GM21447 (cell line): ENCODE measurements around the gene TNNT3.
"Not testable (repeated sequence)": the region's sequence is repeated elsewhere in the genome, so short reads cannot be mapped to it uniquely, and the experiment has no call there.

Experiments
- ATAC-seq: cut with Tn5 transposase; IDR thresholded peaks from one replicate; pipeline ENCODE4 v1.9.1; 2021; ENCODE audit not compliant: unreplicated experiment

The TNNT3 gene

DNA sequence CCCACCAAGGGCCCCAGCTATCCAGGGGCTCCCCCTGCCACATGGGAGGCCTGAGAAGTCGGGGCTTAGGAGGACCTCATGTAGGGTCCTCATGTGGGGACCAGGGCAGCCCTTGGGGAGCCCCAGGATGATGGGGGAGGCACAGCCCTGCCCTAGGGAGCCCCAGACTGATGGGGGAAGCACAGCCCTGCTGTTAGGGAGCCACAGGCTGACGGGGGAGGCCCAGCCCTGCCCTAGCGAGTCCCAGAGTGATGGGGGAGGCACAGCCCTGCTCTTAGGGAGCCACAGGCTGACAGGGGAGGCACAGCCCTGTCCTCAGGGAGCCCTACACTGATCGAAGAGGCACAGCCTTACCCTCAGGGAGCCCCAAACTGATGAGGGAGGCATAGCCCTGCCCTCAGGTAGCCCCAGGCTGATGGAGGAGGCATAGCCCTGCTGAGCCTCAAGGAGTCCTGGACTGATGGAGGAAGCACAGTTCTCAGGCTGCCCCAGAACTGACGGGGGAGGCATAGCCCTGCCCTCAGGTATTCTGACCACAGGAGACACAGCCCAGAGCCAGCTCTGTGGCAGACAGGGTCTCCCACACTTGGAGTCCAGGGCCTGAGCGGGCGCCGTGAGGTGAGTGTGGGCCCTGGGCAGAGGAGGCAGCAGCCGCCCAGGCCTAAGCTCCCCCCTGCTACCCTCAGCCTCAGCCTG lies 38.6 kb upstream of the TNNT3 start:
- no peak for ATAC-seq

DNA sequence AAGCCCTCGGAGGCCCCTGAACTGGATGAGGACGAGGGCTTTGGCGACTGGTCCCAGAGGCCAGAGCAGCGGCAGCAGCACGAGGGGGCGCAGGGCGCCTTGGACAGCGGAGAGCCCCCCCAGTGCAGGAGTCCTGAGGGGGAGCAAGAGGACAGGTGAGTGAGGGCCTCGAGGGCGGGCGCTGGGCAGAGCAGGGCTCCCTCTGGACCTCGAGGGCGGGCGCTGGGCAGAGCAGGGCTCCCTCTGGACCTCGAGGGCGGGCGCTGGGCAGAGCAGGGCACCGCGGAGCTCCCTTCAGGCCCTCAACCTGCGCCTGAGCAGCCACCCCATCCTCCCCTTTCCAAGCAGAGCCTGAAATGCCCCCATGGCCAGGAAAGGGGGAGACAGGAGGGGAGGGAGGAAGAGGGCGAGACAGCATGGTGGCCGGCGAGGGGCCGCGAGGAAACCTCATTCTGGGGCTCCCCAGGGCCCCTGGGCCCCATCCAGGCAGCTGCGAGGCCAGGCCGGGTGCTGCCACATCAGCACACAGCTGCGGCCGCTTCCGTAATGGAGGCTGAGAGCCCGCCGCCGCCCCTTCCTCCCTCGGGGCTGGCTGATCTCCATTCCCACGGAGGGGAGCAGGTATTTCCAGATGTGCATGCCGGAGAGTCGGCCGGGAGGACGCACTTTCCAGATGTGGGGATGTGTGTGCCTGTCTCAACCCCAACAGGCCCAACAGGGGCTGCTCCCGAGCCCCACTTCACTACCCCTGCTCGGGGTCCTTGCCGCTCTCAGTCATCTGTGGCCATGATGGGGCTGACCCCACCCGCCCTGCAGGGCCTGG lies 37.9 kb upstream of the TNNT3 start:
- no peak for ATAC-seq

DNA sequence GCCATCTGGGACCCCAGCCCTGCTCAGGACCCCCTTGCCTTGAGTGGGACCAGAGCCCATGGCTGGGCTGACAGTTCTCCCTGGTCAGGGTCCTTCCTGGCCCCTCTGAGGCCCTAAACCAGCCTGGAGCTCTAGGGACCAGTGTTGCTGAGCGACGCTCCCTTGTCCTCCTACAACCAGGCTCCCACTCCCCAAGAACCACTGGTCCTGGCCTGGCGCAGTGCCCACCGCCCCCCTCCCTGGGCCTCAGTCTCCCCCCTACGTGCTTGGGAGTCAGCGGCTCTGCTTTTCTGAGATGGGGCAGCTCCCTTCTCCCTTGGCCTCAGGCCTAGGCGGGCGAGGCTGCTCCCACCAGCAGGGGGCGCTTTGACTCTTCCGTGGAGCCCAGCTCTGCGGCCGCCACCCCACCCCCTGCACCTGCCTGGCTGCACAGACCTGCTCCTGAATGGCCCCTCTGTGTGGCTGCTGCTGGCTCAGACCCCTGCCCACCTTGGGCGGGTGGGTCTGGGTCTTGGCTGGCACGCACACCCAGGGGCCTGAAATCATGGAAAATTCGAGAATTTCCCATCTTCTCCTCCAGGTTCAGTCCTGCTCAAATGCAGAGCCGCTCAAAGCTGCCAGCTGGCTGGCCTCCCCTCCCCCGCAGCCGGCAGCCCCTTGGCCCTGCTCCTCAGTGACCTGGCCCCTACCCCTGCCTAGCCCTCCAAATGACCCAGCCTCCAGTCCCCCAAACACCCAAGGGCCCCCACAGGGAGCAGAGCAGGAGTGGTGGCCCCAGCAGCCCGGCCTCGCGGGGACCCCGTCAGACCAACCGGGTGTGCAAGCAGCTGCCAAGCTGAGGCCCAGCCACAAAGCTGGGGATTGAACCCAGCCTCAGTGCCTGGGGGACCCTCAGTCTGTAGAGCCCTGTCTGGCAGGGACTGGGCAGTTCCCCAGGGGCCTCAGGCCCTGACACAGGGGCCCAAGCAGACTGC lies 37.0 kb upstream of the TNNT3 start:
- ATAC-seq, result no peak

DNA sequence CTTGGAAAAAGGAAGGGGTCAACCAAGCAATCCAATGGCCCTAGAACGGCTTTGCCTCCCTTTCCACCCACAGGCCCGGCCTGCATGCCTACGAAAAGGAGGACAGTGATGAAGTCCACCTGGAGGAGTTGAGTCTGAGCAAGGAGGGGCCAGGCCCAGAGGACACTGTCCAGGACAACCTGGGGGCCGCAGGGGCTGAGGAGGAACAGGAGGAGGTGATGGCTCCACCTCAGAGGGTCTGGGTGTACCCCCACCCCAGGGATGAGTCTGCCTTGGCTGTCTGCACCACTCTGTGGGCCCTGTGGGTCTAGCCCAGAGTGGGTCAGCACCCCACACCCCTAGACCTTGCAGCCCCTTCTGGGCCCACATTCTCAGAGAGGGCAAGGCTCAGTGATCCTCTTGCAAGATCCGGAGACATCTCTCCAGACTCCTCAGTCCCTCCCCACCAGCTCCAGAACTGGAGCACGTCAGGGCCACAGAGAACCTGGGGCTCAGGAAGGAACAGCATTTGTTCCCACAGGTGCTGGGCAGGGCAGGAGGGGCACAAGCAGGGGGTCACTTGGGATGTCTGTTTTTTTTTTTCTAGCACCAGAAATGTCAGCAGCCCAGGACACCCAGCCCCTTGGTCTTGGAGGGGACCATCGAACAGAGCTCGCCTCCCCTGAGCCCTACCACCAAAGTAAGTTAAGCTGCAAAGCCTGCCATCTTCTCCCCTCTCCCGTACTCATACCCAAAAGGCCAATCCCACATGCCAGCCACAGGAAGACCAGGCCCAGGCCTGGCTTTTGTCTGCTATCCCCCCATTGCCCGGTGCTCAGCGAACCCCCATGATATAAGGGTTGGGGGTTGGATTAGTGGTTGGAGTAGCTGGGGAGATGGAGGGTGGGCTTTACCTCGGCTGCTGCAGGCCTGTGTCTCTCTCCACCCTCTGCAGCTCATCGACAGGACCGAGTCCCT lies 35.9 kb upstream of the TNNT3 start:
- no peak for ATAC-seq

DNA sequence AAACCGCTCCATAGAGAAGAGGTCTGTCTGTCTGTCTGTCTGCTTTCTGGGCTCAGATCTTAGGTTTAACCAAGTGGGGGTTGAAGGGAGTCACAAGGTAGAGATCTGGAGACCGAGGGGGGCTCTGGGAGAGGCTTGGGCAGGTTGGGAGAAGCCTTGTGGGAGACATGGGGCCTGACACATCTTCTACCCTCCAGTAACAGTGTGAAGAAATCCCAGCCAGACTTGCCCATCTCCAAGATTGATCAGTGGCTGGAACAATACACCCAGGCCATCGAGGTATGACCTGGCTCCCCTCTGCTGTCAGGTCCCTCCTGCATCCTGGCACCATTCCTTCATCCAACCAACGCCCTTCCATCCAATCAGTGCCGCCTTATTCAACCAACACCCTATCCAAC lies 35.2 kb upstream of the TNNT3 start:
- no peak for ATAC-seq

DNA sequence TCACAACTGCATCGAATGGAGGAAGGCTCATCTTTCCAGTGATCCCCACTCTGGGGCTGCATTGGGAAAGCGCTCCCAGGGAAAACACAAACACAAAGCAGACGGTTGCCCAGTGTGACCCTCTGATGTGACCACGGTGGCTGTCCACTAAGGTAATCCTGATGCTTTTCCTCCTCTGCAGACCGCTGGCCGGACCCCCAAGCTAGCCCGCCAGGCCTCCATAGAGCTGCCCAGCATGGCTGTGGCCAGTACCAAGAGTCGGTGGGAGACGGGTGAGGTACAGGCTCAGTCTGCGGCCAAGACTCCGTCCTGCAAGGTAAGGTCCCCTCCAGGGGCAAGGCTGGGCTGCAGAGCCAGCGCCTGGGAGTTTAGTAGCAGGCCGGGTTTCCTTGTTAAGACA lies 33.0 kb upstream of the TNNT3 start:
- ATAC-seq, result not testable (repeated sequence)

DNA sequence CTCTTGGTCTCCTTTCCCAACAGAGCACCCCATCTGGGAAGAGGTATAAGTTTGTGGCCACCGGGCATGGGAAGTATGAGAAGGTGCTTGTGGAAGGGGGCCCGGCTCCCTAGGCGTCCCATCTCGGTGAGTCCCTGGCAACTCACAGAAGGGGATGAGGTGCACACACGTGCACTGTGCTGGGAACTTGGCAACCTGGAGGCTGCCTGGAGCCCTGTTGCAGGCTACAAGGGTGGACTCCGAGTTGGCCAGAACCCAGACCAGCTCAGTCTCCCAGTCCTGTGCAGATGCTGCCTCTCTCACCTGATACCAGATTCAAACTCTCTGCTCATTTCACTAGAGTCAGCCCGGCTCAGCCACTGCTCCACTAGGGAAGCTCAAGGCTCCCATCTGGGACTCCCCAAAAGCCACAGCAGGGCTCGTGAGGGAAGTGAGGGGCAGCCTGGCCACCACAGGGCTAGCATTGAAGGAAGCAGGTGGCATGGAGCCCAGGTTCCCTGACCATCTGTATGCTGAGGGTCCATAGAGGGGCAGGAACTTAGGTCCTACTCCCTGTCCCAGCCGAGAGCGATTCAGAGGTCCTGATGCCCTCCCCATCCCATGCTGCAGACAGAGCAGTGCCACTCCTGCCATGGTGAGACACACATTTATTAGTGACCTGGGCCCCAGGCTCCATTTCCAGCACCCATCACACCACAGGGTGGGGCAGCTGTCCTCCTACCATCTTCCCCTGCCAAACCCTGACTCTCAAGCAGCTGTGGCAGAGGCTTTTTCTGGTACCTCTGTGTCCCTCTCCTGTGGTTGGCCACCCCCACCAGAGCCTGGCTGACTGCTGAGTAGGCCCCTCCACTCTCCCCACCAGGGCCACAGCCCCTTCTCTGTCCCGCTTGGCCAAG lies 31.8 kb upstream of the TNNT3 start:
- ATAC-seq, result no peak

DNA sequence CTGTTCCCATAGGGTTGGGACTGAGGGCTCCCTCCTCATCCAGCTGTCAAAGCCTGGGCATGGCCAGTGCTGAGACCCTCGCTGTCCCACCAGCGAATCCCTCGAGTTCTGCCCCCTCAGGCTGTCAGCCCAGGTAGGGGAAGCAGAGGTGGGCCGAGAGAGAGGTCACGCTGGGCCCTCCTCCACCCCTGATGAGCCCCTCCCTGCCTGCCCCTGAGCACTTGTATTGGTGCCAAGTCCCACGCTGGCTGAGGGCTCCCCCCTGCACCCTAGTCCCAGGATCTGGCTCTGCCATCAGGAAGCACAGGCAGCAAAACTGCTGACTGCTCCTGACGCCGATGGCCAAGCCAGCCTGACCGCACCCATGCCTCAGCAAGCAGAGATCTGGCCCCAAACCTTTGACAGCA lies 31.2 kb upstream of the TNNT3 start:
- ATAC-seq, result no peak

DNA sequence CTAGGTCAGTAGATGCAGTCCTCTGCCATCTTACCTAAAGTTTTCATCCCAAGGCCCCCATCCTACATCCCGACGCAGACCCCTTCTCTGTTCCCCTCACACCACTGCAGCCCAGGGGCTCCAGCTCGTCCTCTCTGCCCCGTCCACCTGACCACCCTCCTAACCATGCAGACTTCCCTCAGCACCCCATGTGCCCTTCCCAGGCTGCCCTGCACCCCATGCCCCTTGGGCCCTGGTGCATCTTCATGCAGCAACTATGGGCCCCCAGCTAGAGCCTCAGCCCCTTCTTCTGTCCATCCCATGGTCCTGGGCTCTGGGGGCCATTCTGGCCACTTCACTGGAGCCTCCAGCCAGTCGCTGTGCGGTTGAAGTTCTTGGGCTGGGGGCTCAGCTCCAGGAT lies 30.7 kb upstream of the TNNT3 start:
- ATAC-seq, result no peak

DNA sequence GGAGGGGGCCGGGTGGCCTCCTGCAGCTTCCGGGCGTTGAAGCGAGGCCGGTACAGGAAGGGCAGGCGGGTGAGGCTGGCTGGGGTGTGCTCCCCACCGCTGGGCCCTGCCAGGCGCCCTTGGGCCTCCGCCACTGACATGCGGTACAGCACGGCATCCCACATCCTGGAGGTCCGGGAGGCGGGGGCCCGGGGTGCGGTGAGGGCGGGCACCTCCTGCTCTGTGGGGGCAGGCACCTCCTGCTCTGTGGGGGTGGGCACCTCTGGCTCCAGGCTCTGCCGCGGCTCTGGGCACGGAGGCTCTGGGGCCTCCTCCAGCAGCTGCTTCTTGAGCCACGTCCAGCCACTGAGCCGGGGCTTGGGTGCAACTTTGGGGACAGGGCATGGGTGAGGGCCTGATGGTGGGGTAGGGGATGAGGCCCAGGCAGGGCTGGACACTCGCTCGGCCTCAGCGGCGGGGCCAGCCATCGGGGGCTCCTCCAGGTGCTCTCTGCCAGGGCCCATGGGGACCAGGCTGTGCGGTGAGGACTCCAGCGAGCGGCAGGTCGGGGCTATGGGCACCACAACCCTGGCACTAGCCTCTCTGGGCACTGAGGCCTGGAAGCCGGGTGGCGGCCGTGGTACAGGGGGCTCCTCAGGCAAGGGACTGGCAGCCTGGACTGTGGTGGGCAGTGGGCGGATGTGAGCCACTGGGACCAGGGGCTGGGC lies 30.1 kb upstream of the TNNT3 start:
- ATAC-seq, result no peak

DNA sequence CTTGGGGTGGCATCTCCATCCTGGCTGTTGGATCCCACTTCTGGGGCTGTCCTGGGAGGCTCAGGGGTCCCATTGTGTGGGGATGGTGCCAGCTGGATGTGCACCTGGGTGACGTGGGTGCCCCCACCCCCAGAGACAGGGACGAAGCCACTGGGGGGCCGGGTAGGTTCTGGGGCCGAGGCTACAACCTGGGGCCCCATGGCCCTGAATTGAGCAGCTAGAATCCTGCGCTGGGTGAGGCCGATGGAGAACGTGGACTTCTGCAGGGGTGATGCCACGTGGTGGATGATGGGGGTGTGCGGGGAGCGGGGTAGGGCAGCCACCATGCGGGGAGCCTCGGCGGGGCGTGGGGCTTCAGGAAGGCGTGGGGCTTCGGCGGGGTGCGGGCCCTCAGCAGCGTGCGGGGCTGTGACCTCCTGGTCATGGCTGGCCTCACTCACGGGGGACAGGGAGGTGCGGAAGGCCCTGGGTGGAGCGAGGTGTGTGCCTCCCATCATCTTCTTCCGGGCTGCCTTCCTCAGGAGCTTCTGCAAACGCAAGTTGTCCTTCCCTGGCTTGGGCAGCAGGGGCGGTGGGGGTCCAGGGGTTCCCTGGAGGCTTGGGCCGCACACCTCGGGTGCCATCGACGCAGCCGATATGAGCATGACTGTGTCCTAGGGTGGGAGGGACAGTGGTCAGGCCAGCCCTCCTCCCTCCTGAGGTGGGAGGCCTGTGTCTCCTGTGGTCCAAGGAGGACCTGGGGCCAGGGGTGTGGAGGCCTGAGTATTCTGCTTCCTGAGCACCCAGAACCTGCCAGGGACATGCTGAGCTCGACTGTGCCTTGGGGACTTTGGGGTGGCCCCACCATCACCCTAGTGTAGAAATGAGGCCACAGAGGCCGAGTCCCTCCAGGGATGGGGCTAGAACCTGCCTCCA lies 29.3 kb upstream of the TNNT3 start:
- ATAC-seq, result no peak

DNA sequence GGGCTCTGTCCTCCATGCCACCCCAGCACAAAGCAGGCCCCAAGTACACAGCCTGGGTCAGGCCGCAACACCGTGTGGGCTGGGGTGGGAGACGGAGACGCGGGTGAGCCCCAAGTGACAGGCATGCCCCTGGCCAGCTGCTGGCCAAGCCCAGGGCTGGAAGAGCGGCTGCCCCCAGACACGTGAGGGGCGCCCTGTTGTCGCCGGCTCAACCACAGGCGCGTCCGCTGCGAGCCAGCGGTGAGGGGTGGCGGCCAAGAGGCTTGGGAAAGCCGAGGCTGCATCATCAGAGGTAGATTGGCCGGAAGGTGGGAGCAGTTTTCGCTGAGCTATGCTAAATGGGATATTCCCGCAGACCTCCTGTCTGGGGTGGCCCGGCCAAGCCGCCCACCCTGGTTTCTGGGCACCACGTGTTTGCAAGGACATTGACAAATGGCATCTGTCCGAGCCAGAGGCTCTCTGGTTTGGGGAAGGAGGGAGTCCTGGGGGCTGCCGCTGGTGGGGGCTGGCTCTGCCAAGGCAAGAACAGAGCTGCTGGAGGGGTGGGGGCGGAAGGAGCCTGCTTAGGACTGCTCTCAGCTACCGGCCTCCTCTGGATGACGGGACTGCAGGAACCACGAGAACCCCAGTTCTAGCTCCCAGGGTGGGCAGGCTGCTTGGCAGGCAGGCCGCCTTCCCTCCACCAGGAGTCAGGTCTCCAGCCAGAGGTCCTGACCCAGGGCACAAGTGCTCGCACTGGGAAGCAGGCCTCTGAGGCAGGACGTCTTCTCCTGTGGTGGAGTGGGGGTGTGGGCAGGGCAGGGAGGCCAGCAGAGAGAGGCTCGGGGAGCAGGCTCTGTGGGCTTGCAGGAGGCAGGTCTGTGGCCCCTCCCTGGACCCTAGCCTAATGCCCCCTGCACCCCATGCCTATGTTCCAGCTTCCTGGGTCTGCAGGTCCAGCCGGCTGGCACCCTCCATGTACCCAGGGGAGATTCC lies 28.4 kb upstream of the TNNT3 start:
- ATAC-seq, result no peak

DNA sequence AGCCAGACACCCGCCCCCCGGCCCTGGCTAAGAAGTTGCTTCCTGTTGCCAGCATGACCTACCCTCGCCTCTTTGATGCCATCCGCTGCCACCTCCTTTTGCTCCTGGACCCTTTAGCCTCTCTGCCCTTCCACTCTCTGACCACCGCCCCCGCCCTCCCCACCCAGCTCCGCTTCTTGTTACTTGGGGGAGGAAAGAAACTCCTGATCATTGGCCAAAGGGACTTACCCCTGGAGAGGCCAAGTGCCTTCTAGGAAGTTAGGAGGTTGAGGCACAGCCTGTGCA lies 27.7 kb upstream of the TNNT3 start, which contains the start of gene PRR33:
Gene PRR33, minus strand, starts transcription at position 65 of the 285 bp plus-strand sequence. CDS start 1,311 bp downstream, outside the sequence.
- no peak for ATAC-seq

DNA sequence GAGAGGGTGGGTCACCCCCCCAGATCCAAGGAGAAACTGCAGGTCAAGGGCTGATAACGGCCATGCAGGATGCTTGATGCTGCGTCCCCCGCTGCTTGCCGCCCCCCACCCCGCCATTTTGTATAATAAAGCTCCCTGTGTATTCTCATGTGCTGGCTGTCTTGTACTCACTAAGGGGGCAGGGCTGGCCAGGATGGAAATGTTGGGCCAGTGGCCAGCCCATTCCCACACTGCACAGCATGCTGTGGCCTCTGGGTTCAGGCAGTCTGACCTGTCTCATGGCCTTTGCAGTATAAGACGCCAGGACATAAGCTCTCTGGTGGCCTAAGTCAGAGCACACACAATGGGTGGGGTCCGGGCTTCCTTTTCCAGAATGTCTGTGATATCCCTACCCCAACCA lies 27.4 kb upstream of the TNNT3 start:
- no peak for ATAC-seq

DNA sequence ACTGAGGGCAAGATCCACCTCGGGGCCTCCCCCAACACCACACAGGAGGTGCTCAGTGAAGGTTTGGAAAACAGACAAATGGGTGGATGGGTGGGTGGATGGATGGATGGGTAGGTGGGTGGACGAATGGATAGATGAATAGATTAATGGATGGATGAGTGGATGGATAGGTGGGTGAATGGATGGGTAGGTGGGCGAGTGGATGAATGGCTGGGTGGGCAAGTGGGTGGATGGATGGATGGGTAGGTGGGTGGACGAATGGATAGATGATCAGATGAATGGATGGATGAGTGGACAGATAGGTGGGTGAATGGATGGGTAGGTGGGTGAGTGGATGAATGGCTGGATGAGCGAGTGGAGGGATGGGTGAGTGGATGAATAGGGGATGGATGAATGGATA lies 26.9 kb upstream of the TNNT3 start:
- no peak for ATAC-seq

DNA sequence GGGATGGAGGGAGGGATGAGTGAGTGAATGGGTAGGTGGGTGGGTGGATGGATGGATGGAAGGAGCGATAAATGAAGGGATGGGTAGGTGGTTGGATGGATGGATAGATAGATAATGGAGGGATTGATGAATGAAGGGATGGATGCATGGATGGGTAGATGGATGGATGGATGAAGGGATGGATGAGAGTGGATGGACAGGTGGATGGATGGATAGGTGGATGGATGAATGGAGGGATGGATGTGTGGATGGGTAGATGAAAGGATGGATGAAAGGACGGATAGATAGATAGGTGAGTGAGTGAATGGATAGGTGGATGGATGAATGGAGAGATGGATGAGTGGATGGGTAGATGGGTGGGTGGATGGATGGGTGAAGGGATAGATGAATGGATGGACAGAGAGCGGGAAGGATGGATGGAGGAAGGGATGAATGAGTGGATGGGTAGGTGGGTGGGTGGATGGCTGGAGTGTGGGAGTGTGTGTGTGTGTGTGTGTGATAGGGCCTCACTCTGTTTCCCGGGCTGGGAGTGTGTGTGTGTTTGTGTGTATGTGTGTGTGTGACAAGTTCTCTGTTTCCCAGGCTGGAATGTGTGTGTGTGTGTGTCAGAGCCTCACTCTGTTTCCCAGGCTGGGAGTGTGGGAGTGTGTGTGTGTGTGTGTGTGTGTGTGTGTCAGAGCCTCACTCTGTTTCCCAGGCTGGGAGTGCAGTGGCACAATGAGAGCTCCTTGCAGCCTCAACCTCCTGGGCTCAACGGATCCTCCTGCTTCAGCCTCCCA lies 25.7 kb upstream of the TNNT3 start:
- no peak for ATAC-seq
